Lung (tissue), 12 donors: Measurements from ENCODE around the gene CEP63. TPM values are rescaled to one million over a fixed set of nuclear protein-coding genes. Genes with fewer than 3 reads are reported as not detected.

Source experiments
- ATAC-seq: fragments of 200-7000 bp; cut with Tn5 transposase; one replicate; pipeline ENCODE4 v1.9.1; 2020; ENCODE audit warnings: moderate number of reproducible peaks; ENCODE audit not compliant: insufficient read depth, low FRiP score
- DNase-seq, 3 donors: peaks; one replicate each; pipeline ENCODE4 v3.0.0-alpha.2; 2013 to 2017
- H3K27ac ChIP-seq, 2 donors: one replicate each; pipeline ENCODE4 v1.5.1; 2013; ENCODE audit warnings: mild to moderate bottlenecking in 2 of 2, moderate library complexity in 2 of 2, control low read depth in 1 of 2, inconsistent platforms in 1 of 2, low read depth in 1 of 2, low read length in 1 of 2
- H3K27me3 ChIP-seq, 3 donors: one replicate each; pipeline ENCODE4 v1.5.1; 2013; ENCODE audit warnings: low read length in 2 of 3; ENCODE audit not compliant: control insufficient read depth in 3 of 3, insufficient read depth in 3 of 3
- H3K36me3 ChIP-seq, 4 donors: one replicate each; pipeline ENCODE4 v1.5.1; 2013; ENCODE audit warnings: low read length in 4 of 4, mild to moderate bottlenecking in 1 of 4, moderate library complexity in 1 of 4; ENCODE audit not compliant: control insufficient read depth in 4 of 4, insufficient read depth in 4 of 4
- H3K4me1 ChIP-seq, 5 donors: one replicate each; pipeline ENCODE4 v1.5.1; 2013; ENCODE audit warnings: low read length in 5 of 5, mild to moderate bottlenecking in 2 of 5, moderate library complexity in 1 of 5; ENCODE audit not compliant: control insufficient read depth in 5 of 5, insufficient read depth in 5 of 5
- H3K4me3 ChIP-seq: one replicate; pipeline ENCODE4 v1.5.1; 2013; ENCODE audit warnings: mild to moderate bottlenecking, control low read depth, moderate library complexity
- H3K9ac ChIP-seq, 2 donors: one replicate each; pipeline ENCODE4 v1.5.1; 2013; ENCODE audit warnings: low read length in 2 of 2, control low read depth in 1 of 2; ENCODE audit not compliant: insufficient read depth in 1 of 2
- H3K9me3 ChIP-seq, 4 donors: one replicate each; pipeline ENCODE4 v1.5.1; 2013; ENCODE audit warnings: low read length in 3 of 4, mild to moderate bottlenecking in 1 of 4, moderate library complexity in 1 of 4; ENCODE audit not compliant: control insufficient read depth in 4 of 4, insufficient read depth in 3 of 4
- WGBS, 2 donors: extraction: QIAGEN DNeasy Blood & Tissue Kit; methylation state at CpG; one replicate each; pipeline ENCODE4 v1.1.7; 2013; 5-methylcytosine and 5-hydroxymethylcytosine counted together
- polyA plus RNA-seq, 2 donors: library from polyadenylated mRNA; stranded (reverse); fragments of 200-250 nt; gene quantifications; one replicate each; pipeline ENCODE4 v1.2.1, GENCODE V29; 2013
- total RNA-seq, 2 donors: library from RNA; depleted of rRNA in 1 of 2; stranded (reverse); fragments of >200 nt in 1 of 2; gene quantifications; one replicate each; pipeline ENCODE4 v1.2.1, GENCODE V29; 2014 to 2021
- TF ChIP-seq, protein P1 (sequence below): IDR thresholded peaks from 2 replicates; pipeline ENCODE4 v1.5.1; 2012; ENCODE audit warnings: mild to moderate bottlenecking; ENCODE audit errors: control extremely low read depth, extremely low read depth
- donor health status: control.
- donor health status: control.
- donor health status: Bipolar disorder and iron deficiency.
- donor health status: healthy.
- donor health status: DM: yes; HTN: yes; CAD: no.

CEP63 gene
- total and polyA plus RNA-seq, 4 donors = 12.4 to 50.1 (median 18.2) TPM

DNA sequence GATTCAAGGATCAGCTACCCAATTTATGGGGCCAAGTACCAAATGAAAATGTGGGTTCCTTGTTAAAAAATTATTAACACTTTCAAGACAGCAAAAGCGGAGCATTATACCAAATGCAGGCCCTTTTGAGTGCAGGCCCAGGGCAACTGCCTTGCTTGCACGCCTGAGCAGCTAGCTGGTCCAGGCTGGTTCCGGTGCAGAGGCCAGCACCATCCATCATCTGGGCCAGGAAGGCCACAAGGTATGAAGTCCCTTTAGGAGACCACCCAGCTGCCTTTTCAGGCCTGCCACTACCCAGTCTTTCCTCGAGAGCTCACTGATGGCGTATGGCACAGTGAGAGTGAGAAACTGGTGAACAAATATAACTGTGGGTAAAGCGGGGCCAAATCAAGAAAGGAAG, 13.0 kb upstream of the CEP63 start:
- Histone ChIP-seq H3K27me3 (no peaks in the 10 kb centered on the region), H3K4me1 (peaks cover 0 to 14% (median 3%) of the 10 kb centered on the region in 5 donors), H3K4me3 (no peak overlapping the region), H3K36me3 (peaks cover 0 to 8% (median 5%) of the 10 kb centered on the region in 4 donors), H3K27ac (no peak overlapping the region), H3K9me3 (no peaks in the 10 kb centered on the region), H3K9ac (no peak overlapping the region)
- ATAC-seq (no peak), DNase-seq (no peak)
- WGBS, 2 donors = 98% methylated on average over 6 of the region's 6 CpGs
- TF ChIP-seq, protein P1, sequence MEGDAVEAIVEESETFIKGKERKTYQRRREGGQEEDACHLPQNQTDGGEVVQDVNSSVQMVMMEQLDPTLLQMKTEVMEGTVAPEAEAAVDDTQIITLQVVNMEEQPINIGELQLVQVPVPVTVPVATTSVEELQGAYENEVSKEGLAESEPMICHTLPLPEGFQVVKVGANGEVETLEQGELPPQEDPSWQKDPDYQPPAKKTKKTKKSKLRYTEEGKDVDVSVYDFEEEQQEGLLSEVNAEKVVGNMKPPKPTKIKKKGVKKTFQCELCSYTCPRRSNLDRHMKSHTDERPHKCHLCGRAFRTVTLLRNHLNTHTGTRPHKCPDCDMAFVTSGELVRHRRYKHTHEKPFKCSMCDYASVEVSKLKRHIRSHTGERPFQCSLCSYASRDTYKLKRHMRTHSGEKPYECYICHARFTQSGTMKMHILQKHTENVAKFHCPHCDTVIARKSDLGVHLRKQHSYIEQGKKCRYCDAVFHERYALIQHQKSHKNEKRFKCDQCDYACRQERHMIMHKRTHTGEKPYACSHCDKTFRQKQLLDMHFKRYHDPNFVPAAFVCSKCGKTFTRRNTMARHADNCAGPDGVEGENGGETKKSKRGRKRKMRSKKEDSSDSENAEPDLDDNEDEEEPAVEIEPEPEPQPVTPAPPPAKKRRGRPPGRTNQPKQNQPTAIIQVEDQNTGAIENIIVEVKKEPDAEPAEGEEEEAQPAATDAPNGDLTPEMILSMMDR = no peak

DNA sequence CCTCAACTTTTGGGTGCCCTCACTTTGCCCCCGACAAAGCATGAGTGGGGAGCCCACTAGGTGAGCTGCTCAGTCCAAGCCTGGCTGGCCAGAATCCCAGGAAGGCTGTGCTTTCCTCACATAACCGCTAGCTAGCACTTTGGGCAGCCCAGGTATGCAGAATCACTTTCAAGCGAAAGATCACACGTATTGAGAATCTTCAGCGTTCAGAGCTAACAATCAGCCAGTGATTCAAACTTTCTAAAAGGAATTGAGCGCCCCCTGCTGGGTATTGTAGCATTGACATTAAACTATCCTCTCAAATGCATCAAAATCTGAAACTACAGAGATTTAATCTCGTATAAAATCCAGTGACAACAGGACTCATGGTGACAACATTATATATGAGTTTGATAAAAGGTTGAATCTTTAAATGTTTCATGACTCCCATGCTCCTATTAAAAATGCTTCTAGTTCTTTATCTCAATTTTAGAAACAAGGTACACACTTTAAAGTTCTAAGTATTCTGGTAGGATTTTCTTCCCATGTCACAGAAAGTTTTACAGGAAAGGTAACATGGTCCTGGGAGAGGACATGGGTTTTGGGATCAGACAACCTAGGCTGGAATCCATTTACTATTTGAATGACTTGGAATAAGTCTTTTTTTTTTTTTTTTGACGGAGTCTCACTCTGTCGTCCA, 11.8 kb upstream of the CEP63 start:
- H3K4me3 ChIP-seq = no peak overlapping the region
- H3K36me3 ChIP-seq = peaks cover 1 to 19% (median 15%) of the 10 kb centered on the region in 4 donors
- peak overlapping the region in 1 of 2 donors; percentile 39 for H3K9ac ChIP-seq
- H3K4me1 ChIP-seq = peaks cover 0 to 14% (median 3%) of the 10 kb centered on the region in 5 donors
- DNase-seq (peak; percentile 82 to 89 (median 86)), ATAC-seq (peak; percentile 51)
- H3K27me3 ChIP-seq = no peaks in the 10 kb centered on the region
- TF ChIP-seq, protein P1 = peak; percentile 56
- WGBS, 2 donors = 30 to 38% methylated on average over 9 of the region's 9 CpGs
- H3K9me3 ChIP-seq = no peaks in the 10 kb centered on the region
- peak overlapping the region in 1 of 2 donors; percentile 42 for H3K27ac ChIP-seq

DNA sequence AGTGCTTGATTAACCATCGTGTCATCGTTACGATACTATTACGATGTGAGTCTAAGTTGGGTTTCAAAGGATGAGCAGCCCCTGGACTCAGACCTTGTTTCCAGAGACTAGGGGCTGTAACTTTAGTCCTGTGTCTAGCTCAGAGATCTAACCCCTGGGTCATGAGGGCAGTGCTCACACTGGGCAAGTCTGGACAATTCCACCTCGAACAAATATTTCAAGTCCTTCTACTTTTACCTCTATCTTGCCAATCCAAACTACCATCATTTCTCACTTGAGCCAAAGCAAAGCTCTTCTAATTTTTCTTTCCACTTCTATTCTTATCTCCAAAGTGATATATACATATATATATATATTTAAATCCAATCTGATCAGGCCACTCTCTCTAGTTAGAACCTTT, 10.9 kb upstream of the CEP63 start:
- Histone ChIP-seq H3K4me1 (peaks cover 0 to 14% (median 2%) of the 10 kb centered on the region in 5 donors), H3K36me3 (peaks cover 1 to 21% (median 16%) of the 10 kb centered on the region in 4 donors), H3K9ac (no peak overlapping the region), H3K27ac (no peak overlapping the region), H3K4me3 (no peak overlapping the region), H3K9me3 (no peaks in the 10 kb centered on the region), H3K27me3 (no peaks in the 10 kb centered on the region)
- TF ChIP-seq, protein P1 = no peak
- DNase-seq = no peak
- 90 to 94% methylated on average over 5 of the region's 5 CpGs for WGBS, 2 donors
- no peak for ATAC-seq
